Measurements from ENCODE around the gene SLC7A1. TPM values are rescaled to one million over a fixed set of nuclear protein-coding genes. Genes with fewer than 3 reads are reported as not detected.

SLC7A1 gene
- total and polyA plus RNA-seq, 2 of the 13 experiments (the other 11 are each of a cell fraction or from before 2014, with no cell fraction given), result 14.5 to 15.3 TPM

GRCh38 chr13:29570051-29570654 lies 25.3 kb downstream of the SLC7A1 start:
- POLR2A ChIA-PET, result no interaction called here
- H3K27ac ChIP-seq (ENCODE audit: extremely low read length, insufficient read depth, low read length), result peak overlapping the region; percentile 38
- CTCF ChIA-PET (ENCODE audit: low intra/inter-chr PET ratio, low total read pairs), result no interaction called here
- peaks cover 38% of the 10 kb centered on the region for H4K20me1 ChIP-seq (ENCODE audit: insufficient read depth, low read length)
- intact Hi-C loops (cut with micrococcal nuclease; ENCODE audit: unreplicated experiment) (no loop called here), in situ Hi-C loops (cut with HindIII; ENCODE audit: extremely low pct_ligation_motif_present, low pct_unique_long_range_greater_than_20kb) (no loop called here)
- TF ChIP-seq FOXA1 (IDR thresholded peaks at IDR 0.05) (no peak), FOXA1 (CRISPR knock-in tag; IDR thresholded peaks at IDR 0.05) (0 out of 2 replicates have a peak, but pooled peaks have one; percentile 5), KAT8 (CRISPR knock-in tag; IDR thresholded peaks at IDR 0.05) (no peak), ZNF687 (CRISPR knock-in tag; IDR thresholded peaks at IDR 0.05) (peak; percentile 57), ZSCAN21 (CRISPR knock-in tag; IDR thresholded peaks at IDR 0.05; ENCODE audit: borderline replicate concordance) (no peak), SIX4 (CRISPR knock-in tag; IDR thresholded peaks at IDR 0.05) (no peak), BRCA1 (CRISPR knock-in tag; IDR thresholded peaks at IDR 0.05) (no peak), HNF4A (CRISPR knock-in tag; IDR thresholded peaks at IDR 0.05) (no peak), ZFY (CRISPR knock-in tag; IDR thresholded peaks at IDR 0.05) (peak; percentile 23; the same call in 1 of the 2 replicates), MAX (IDR thresholded peaks at IDR 0.05) (peak; percentile 60), ISX (CRISPR knock-in tag; conservative IDR thresholded peaks at IDR 0.05) (no peak), ZMYM3 (CRISPR knock-in tag; IDR thresholded peaks at IDR 0.05) (0 out of 2 replicates have a peak, but pooled peaks have one; percentile 37), SATB2 (CRISPR knock-in tag; IDR thresholded peaks at IDR 0.05) (no peak)
- TF ChIP-seq, protein P1, sequence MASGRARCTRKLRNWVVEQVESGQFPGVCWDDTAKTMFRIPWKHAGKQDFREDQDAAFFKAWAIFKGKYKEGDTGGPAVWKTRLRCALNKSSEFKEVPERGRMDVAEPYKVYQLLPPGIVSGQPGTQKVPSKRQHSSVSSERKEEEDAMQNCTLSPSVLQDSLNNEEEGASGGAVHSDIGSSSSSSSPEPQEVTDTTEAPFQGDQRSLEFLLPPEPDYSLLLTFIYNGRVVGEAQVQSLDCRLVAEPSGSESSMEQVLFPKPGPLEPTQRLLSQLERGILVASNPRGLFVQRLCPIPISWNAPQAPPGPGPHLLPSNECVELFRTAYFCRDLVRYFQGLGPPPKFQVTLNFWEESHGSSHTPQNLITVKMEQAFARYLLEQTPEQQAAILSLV (CRISPR knock-in tag; IDR thresholded peaks at IDR 0.05; ENCODE audit: borderline replicate concordance), result 0 out of 2 replicates have a peak, but pooled peaks have one; percentile 45
- ATAC-seq, result no peak
- no peaks in the 10 kb centered on the region for H3K9me3 ChIP-seq (ENCODE audit: low read length)
- no peak overlapping the region for H2AFZ ChIP-seq (ENCODE audit: low read length)
- WGBS (ENCODE audit: low lambda C conversion rate), result 90% methylated on average over 14 of the region's 15 CpGs
- no peaks in the 10 kb centered on the region for H3K27me3 ChIP-seq (ENCODE audit: control insufficient read depth in 1 of 2, insufficient read depth in 2 of 2, low read length in 2 of 2)
- no peak overlapping the region; the same call in 1 of the 2 replicates for H3K9ac ChIP-seq (ENCODE audit: insufficient read depth, low read depth, low read length)
- peak overlapping the region; percentile 60 for H3K4me2 ChIP-seq (ENCODE audit: low read depth, low read length)
- BruUV-seq (replicated peaks), result no TSS peak
- peaks cover 68% of the 10 kb centered on the region for H3K4me1 ChIP-seq (ENCODE audit: insufficient read depth, low read length)
- FAIRE-seq, result no peak
- peaks cover 94% of the 10 kb centered on the region for H3K79me2 ChIP-seq (ENCODE audit: insufficient read depth, low read length)
- H3K36me3 ChIP-seq (replicated peaks in 1 of 2; ENCODE audit: control insufficient read depth in 1 of 2, insufficient read depth in 2 of 2, low read length in 2 of 2), result no peaks in the 10 kb centered on the region; a peak in 1 of 5 replicates
- no peak overlapping the region for H3K4me3 ChIP-seq (replicated peaks in 1 of 3; ENCODE audit: insufficient read depth in 1 of 3, low read depth in 2 of 3, low read length in 3 of 3)
- no peak for DNase-seq (ENCODE audit: low spot score)
